Posterior vena cava (tissue), 2 donors: Measurements from ENCODE around the gene ERVW-1. TPM values are rescaled to one million over a fixed set of nuclear protein-coding genes. Genes with fewer than 3 reads are reported as not detected.
"Not testable (repeated sequence)": the region's sequence is repeated elsewhere in the genome, so short reads cannot be mapped to it uniquely, and the experiment has no call there.

Experiments used
- DNase-seq: peaks from one replicate; pipeline ENCODE4 v3.0.0-alpha.2; 2020; ENCODE audit warnings: low spot score
- intact Hi-C, 2 donors: fragments of 100-400 bp; cut with DNase I; formaldehyde crosslinking; loops; one replicate each; pipeline versions ENCODE4 v1.14.1 to v1.14.2; 2022 to 2023
- long read RNA-seq, 2 donors: library from polyadenylated mRNA; unstranded; transcript quantifications; one replicate each; pipeline ENCODE4 v2.0.0, GENCODE V29; 2020 to 2021
- total RNA-seq, 2 donors: library from RNA; stranded (reverse); fragmentation: NEBNext Ultra II Directional; extraction: Animal tissue kit (Norgen Biotek cat#: 25700); gene quantifications; one replicate each; pipeline ENCODE4 v1.2.1, GENCODE V29; 2021
- donor health status: DM: yes; HTN: yes; CAD: no.
- donor health status: DM: yes; HTN: yes; CAD: no.

Gene ERVW-1
- total RNA-seq = not detected
- long read RNA-seq, donor 1, partial matches to known transcripts = 0 of 1 reads
- long read RNA-seq, donor 1, other reads (novel, unspliced or antisense) = 0 of 1 reads
- long read RNA-seq, donor 2 = 0 reads

DNA sequence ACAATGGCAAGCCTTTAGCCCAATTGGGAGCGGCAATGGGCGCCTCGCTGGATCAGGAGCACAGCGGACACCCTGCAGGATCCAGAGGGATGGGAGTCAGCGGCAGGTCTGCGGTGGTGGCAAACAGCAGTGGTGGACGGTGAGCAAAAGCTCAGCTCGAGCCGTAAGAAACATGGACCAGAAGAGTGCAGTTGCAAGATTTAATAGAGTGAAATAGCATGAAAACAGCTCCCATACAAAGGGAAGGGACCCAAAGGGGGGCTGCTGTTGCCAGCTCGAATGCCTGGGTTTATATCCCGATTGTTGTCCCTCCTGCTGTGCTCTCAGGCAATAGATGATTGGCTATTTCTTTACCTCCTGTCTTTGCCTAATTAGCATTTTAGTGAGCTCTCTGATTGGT is at the start of gene ERVW-1:
TSS of gene ERVW-1 (minus strand) at position 266 of the 400 bp plus-strand sequence. CDS start 7,565 bp downstream, outside the sequence.
- DNase-seq, intact Hi-C loops: not testable (repeated sequence)

- intact Hi-C loops = no loop called here
- DNase-seq = no peak
These were observed 45.4 kb upstream of the ERVW-1 start for GRCh38 chr7:92523110-92523509.

DNA sequence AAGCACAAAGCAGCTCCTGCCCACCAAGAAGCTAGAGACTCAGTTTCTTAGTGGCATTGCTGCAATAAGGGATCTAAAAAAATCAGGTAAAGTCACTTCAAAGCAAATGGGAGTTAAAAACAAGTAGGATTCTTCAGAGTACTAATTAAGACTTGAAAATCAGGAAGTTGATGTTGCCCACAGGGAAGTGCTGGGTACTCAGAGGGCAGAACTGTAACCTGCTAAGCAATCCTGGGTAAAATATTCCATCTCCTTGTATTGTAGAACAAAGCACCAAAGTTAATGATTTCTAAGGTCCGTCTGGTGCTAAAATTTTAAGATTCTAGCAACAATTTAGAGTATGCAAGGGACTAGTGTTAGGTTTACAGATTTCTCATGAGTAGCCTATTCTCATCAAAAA is 42.3 kb upstream of the ERVW-1 start:
- intact Hi-C loops = no loop called here
- DNase-seq = no peak

- no peak for DNase-seq
- intact Hi-C loops = loop anchor here in 1 of 2 donors (10.0 kb wide), 1 partner anchor 423 kb away; no protein-coding TSS in a partner anchor
These were observed 39.9 kb upstream of the ERVW-1 start for GRCh38 chr7:92517631-92518030.

DNA sequence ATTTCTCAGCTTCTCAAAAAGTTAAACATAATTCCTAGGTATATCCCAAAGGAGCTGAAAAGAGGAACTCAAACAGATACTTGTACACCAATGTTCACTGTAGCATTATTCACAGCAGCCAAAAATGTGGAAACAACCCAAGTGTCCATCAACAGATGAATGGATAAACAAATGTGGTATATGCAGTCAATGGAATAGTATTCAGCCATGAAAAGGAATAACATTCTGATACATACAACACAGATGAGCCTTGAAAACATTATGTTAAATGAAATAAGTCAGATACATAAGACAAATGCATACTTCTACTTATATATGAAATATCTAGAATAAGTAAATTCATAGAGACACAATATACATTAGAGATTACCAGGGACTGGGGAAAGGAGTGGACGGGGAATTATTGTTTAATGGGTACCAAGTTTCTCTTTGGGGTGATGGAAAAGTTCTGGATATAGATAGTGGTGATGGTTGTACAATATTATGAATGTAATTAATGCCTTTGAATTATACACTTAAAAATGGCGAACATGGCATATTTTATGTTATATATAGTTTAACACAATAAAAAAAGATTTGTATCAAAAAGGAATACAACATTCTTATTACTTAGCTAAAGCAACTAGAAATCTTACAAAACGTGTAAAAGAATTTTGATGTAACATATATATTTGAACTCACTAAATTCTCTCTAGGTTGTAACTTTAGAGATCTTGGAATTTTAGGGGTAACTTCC is 35.6 kb upstream of the ERVW-1 start:
- intact Hi-C loops = loop anchor here in 1 of 2 donors (10.0 kb wide), 1 partner anchor 419 kb away; no protein-coding TSS in a partner anchor
- DNase-seq = no peak

DNA sequence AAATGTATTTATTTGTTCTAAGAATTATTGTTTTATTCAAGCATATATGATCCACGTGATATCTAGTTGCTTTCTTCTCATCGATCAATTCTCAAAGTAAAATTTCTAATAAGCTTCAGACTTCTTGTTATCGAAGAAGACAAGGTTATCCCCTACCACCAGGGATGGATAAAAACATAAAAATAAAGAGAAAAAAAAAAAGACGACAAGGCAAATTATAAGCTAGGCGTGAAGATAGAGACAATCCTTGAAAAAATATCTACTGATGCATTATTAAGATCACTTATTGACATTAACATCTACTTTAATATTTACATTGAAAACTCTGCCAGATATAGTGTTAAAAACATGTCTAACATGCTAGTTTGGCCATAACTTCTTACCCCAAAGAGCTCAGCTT is 31.2 kb upstream of the ERVW-1 start:
- intact Hi-C loops = no loop called here

DNA sequence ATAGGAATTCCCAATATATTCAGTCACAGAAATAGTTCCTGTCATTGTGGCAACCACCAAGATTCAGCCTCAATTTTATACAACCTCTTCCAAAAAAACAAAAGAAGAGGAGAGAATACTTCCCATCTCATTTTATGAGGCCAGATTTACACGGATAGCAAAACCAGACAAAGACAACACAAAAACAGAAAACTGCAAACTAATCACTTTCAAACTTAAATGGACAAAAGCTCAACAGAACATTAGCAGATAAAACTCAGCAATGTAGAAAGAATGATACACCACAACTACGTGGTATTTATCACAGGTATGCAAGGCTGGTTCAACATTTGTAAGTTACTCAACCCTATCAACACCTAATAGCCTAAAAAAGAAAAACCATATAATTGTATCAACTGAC is 28.6 kb upstream of the ERVW-1 start:
- intact Hi-C loops = no loop called here
- DNase-seq = no peak

More for the DNA sequence above, 31.2 kb upstream of the ERVW-1 start:
- no peak for DNase-seq

- intact Hi-C loops = no loop called here
These were observed 26.8 kb upstream of the ERVW-1 start for GRCh38 chr7:92504563-92504962.

DNA sequence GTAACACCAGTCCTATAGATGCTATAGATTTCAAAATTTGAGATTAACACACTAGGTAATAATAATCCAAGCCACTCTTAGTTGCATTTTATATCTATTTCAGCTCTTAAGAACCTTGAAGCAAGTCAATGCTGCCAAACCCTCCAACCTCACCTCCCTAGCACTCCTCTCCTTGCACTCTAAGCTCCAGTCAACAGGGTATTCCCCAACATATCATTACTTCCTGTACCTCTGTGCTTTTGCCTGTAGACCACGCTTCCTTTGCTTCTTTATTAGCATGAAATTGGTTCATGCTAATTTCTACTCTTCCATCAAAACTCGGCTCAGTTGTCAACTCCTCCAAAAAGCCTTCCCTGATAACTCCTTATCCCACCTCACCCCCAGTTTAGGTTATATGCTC is 26.0 kb upstream of the ERVW-1 start:
- no peak for DNase-seq
- intact Hi-C loops = no loop called here

More at GRCh38 chr7:92504563-92504962, 26.8 kb upstream of the ERVW-1 start:
- no peak for DNase-seq

GRCh38 chr7:92498557-92498956 is 20.8 kb upstream of the ERVW-1 start:
- intact Hi-C loops = no loop called here
- no peak for DNase-seq

DNA sequence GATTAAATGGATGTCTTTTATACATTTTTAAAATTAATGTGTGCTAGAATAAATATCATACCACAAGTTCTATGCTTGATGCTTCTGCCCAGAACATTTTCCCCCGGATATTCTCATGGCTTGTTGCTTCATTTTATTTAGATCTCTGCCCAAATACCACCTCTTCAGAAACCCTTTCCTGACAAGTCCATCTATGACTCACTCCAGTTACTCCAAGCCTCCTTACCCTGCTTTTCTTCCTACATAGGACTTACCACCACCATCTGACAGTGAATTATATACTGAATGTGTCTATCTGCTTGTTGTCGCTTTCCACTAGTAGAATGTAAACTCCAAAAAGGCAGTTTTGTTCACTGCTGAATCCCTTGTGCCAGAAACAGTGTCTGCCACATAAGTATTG is 19.1 kb upstream of the ERVW-1 start:
- intact Hi-C loops = no loop called here
- no peak for DNase-seq

DNA sequence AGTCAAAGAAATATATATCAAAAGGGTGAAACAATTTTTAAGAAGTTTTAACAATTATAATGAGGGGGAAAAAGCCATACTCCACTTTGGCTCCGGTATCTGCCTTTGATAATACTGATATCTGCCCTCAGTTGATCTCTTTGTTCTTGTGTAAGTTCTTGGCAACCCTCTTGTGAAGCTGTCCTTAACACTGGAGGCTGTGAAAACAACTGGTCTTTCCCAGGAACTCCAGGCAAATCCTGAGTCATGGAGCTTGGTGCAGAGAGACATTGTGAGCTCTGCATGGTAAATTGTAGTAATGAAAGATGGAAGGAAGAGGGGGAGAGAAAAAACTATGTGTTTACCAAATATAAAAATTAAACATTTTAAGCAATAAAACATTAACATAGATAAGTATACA is 11.9 kb upstream of the ERVW-1 start:
- intact Hi-C loops = no loop called here

GRCh38 chr7:92487804-92488203 is 10.1 kb upstream of the ERVW-1 start:
- intact Hi-C loops = no loop called here

More for the DNA sequence above, 11.9 kb upstream of the ERVW-1 start:
- DNase-seq = no peak

DNA sequence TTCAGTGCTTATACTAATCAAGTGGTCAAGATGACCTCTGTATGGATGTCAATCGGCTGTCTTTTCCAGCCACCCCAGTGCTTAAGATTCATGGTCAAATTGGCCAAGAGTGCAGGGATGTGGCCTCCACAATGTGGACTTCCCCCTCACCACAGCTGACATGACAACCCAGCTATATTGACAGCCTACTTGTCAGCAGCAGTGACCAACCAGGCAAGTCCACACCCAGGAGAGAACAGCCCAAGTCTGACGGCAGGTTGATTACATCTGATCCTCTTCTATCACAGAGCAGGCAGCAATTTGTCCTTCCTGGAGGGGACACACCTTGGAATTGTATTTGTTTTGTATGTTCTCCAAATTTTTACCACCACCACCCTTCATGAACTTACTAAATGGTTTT is 8.2 kb upstream of the ERVW-1 start:
- intact Hi-C loops = no loop called here
- no peak for DNase-seq

More at GRCh38 chr7:92487804-92488203, 10.1 kb upstream of the ERVW-1 start:
- no peak for DNase-seq

DNA sequence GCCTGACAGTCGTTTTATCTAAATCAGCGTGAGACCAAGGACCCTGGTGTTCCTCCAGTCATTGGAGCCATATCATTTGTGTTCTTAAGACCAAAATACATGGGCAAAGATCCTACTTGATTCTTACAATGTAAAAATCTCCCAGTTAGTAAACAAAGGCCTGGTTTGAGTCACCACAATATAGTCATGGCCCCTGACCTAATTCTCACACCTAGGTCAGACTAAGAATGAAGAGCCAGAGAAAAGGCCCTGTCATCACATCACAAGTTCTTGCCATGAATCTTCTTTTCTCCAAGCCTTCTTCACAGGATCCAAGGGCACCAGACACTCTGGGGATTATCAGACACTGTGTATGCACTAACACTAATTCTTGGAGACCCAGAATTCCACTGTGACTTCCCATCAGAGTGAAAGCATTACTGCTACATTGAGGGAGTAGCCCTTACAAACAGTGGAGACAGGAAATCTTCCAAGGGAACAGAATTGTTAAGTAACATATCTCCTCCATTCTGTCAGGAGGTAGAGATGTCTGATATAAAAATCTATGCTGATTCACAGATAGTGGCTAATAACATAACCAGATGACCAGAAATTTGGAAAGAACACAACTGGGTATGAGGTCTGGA is 7.6 kb upstream of the ERVW-1 start:
- intact Hi-C loops = no loop called here

GRCh38 chr7:92484226-92484625 is 6.5 kb upstream of the ERVW-1 start:
- intact Hi-C loops, DNase-seq: not testable (repeated sequence)

More for the DNA sequence above, 7.6 kb upstream of the ERVW-1 start:
- DNase-seq = no peak

- DNase-seq, intact Hi-C loops: not testable (repeated sequence)
These were observed 5.9 kb upstream of the ERVW-1 start for GRCh38 chr7:92483624-92484023.

GRCh38 chr7:92479146-92479545 is 1.4 kb upstream of the ERVW-1 start:
- intact Hi-C loops, DNase-seq: not testable (repeated sequence)

- DNase-seq = no peak
- intact Hi-C loops = no loop called here
These were observed 965 bp upstream of the ERVW-1 start for GRCh38 chr7:92478711-92479110.

GRCh38 chr7:92478095-92478494 is 349 bp upstream of the ERVW-1 start:
- intact Hi-C loops = no loop called here
- no peak for DNase-seq
